NCI-H345 (cell line): ENCODE data around the gene PDE8B.

Source experiments
- DNase-seq: peaks from one replicate; lab custom pipeline; 2025; lab: John Stamatoyannopoulos, UW

PDE8B gene

GRCh38 chr5:77210091-77210963 lies at the start of gene PDE8B:
TSS of gene PDE8B (plus strand) at chr5:77210680. CDS start at chr5:77210926, 246 bp downstream.
- DNase-seq, result peak; percentile 20

- DNase-seq, result no peak
Observed at GRCh38 chr5:77163453-77163852, 47.0 kb upstream of the PDE8B start.

DNA sequence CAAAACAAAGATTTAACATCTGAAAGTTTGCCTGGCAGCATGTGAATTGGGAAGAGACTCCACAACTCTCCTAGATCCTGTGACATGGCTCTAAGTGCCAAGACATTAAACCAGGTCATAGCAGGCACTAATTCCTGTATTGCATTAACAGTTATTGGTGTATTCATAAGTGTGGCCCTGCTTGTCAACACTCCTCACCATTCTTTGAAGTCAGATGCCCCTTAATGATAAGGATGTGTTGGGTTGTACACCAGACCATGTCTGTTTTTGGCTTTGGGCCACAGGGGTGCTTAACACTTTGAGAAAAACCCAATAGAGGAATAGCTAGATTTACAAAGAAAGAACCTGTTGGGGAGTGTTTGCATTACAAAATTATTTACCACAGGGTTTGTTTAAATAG lies 43.4 kb upstream of the PDE8B start:
- no peak for DNase-seq

- peak; percentile 22 for DNase-seq
Observed at GRCh38 chr5:77167695-77168121, 42.8 kb upstream of the PDE8B start.

GRCh38 chr5:77168161-77168878 lies 42.2 kb upstream of the PDE8B start:
- peak; percentile 43 for DNase-seq

DNA sequence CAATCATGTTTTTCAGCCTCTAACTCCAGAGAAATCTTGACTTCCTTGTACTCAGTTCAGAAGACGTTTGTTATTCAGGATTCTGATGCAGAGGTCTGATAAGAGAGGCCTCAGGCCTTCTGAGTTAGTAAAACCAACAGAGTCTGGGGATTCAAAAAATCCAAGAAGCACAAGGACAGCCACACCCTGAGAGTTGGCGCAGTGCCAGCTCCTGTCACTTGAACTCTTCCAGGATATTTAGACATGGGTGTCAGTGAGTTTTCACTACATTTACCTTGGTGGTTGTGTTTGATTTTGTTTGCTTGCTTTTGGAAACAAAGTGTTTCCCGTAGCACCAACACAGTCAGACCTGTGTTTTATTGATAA lies 41.6 kb upstream of the PDE8B start:
- DNase-seq, result peak; percentile 62

- DNase-seq, result no peak
Observed at GRCh38 chr5:77170196-77170890, 40.1 kb upstream of the PDE8B start.

- no peak for DNase-seq
Observed at GRCh38 chr5:77171141-77171910, 39.2 kb upstream of the PDE8B start.

- DNase-seq, result no peak
Observed at GRCh38 chr5:77172713-77173328, 37.7 kb upstream of the PDE8B start.

GRCh38 chr5:77174526-77174925 lies 36.0 kb upstream of the PDE8B start:
- no peak for DNase-seq

DNA sequence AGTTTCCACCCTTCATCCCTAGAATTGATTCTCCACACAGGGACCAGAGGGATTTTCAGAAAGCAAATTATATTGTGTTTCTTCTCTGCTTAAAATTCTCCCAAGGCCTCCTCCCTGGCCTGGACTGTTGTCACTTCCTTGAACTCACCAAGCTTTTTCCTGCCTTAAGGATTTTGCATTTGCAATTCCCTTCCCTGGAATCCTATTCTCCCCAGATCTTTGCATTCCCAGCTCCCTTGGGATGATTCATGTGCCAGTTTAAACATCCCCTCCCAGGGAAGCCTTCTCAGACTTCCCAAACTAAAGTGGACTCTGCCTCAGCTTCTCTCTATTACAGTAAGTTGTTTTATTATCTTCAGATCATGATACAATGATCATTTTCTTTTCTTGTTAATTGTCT lies 35.2 kb upstream of the PDE8B start:
- DNase-seq, result no peak

DNA sequence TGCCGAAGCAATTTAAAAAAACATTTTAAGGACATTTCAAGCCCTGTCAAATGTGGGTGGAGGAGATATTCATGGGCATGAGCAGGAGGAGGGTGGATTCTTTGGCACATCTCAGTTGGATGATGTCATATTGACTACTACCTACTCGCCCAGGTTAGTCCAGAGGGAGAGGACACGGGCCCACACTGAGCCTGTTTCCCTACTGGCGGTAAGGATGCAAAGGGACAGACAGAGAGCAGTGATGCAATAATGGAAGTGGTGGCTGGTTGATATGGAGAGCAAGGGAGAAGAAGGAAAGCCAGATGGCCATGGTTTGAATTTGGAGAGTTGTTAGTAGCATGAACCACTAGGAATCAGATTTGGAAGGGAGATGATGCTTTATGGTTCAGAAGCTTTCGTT lies 34.1 kb upstream of the PDE8B start:
- no peak for DNase-seq

DNA sequence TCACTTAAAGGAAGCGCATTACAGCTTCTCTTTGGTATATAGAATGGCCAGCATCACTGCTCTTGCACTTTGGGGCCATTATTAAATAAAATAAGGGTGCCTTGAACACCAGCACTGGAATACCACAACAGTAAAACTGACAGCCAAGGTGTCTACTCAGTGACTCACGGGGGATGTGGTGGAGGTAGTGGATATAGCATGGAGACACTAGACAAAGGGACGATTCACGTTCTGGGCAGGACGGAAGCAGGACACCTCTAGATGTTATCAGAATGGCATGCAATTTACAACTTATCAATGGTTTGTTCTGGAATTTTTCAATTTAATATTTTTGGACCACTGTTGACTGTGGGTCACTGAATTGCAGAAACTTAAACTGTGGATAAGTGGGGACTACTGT lies 32.9 kb upstream of the PDE8B start:
- no peak for DNase-seq

- DNase-seq, result peak; percentile 25
Observed at GRCh38 chr5:77180167-77181081, 30.1 kb upstream of the PDE8B start.

GRCh38 chr5:77181173-77181572 lies 29.3 kb upstream of the PDE8B start:
- no peak for DNase-seq

- no peak for DNase-seq
Observed at GRCh38 chr5:77181596-77182304, 28.7 kb upstream of the PDE8B start.

DNA sequence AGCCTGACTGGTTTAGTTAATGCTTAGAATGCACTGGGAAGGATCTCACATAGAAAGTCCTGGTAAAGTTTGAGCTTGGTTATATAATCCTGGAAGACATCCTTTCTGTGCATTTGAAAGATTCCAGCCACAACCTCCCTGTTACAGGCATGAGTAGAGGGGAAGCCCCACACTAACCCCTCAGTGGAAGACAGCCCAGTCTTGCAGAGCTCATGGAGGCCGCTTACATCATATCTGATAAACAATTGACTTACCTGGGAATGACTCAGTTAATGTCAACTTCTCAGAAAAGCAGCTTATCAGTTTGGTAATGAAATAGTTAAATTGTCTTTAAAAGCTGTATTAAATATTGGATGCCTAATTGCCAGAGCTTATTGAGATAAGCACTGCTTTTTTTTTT lies 28.1 kb upstream of the PDE8B start:
- DNase-seq, result no peak

DNA sequence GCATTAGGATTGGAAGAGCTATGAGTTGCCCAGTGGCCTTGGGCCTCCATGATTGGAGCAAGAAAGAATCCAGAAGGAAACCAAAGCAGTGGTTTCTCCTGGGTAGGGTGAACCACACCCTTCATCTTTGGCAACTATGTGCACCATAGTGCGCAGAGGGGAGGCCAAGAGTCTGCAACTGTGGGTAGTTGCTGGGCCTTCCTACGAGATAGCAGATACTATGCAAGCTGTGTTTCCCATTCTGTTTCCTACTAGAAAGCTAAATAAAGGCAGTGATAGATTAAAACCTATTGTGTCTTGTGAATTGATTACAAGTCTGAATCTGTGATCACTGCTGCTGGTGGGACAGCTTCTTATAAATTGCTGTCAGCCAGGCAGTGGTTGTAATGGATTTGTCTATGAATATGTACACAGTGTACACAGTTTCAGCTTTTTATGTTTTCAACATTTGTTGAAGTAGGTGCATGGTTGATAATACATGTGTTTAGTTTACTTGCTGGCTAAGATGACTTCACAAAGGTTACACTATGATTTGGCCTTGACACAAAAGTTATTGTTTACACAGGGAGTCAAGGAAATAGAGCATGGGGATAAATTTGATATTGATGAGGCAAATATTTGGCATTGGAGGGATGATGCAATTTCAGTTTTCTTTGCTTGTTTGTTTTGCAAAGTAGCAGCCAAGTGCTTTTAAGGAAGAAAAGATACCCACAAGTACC lies 23.7 kb upstream of the PDE8B start:
- DNase-seq, result no peak

DNA sequence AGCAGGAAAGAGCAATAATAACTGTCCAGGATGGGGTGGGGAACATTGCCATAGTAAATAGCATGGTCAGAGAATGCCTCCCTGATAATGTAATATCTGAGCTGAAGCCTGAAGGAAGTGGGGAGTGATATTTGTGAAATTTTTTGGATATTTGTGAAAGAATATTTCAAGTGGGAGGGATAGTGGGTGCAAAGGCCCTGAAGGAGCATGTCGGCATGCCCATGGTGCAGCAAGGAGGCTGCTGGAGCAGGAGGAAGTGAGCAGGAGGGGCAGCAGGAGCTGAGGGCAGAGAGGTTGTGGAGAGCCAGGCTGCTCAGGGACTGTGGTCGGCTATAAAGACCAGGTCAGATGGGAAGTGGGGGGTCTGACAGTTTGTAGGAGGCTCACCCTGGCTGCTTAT lies 21.1 kb upstream of the PDE8B start:
- no peak for DNase-seq
